HG03460 (cell line): Measurements from ENCODE around the gene ABCC3.
"Not testable (repeated sequence)": the region's sequence is repeated elsewhere in the genome, so short reads cannot be mapped to it uniquely, and the experiment has no call there.

Source experiments
- ATAC-seq: cut with Tn5 transposase; IDR thresholded peaks from one replicate; pipeline ENCODE4 v1.9.1; 2021; ENCODE audit not compliant: unreplicated experiment

Gene ABCC3

DNA sequence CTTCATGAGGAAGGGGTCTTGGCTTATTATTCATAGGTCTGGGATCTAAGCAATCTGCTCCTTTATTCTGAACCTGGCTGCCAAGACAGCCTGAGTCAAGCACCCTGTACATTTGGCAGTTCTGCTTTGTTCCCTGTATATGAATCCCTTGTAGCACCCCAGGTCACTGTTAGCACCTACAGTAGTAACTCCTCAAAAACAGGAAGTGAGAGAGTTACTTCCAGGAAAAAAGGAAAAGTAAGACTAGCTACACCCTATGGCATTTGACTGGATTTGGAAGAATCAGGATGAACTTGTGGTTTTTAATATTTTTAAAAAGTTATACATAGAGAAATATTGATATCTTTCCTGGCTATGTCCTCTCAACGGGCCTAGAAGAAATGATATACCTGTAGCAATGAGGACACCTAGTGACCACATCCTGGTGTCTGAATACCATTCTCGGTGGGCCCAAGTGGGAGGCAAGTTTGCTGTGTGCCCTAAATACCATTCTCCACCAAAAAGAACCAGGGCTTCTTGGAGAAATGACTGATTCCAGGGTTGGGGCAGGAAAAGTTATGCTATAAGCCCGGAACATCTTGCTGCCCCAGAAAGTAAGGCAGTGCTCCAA lies 63.1 kb downstream of the ABCC3 start:
- no peak for ATAC-seq

- ATAC-seq, result no peak
These were observed 64.7 kb downstream of the ABCC3 start for GRCh38 chr17:50699410-50699809.

GRCh38 chr17:50703162-50703561 lies 68.5 kb downstream of the ABCC3 start:
- no peak for ATAC-seq

DNA sequence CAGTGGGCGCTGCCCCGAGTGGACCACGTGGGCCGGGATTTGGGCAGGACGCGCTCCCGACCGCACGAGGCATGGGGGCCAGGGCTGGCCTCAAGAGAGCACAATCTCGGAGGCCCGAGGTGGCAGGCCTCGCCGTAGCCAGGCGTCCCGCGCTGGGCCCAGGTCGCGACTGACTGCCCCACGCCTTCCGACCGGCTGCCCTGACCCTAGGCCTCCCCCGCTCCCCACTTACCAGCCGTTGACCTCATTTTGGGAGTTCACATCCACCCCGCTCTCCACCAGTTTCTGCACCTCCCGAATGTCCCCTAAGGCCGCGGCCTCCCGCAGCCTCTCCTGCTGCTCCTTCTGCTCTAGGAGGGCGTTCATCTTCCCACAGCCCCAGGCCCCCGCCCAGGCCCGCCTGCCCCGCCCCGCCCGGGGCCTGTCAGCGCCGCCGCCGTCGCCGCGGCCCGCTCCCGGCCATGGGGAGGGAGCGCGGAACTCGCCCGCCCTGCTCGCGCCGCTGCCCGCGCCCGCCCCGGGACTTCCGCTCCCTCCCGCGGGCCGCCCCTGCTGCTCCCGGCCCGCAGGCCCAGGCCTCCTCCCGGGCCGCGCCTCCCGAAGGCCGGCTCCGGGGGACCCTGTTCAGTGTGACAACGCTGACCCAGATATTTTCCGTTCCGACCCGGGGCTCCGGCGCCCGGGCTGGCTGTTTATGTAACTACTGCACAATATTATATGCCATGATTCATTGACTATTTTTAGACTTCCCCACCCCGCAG lies 72.8 kb downstream of the ABCC3 start, which contains the start of gene ANKRD40:
TSS of gene ANKRD40 (minus strand) at position 626 of the 761 bp plus-strand sequence. CDS start at position 366, 260 bp downstream.
- peak; percentile 82 for ATAC-seq

DNA sequence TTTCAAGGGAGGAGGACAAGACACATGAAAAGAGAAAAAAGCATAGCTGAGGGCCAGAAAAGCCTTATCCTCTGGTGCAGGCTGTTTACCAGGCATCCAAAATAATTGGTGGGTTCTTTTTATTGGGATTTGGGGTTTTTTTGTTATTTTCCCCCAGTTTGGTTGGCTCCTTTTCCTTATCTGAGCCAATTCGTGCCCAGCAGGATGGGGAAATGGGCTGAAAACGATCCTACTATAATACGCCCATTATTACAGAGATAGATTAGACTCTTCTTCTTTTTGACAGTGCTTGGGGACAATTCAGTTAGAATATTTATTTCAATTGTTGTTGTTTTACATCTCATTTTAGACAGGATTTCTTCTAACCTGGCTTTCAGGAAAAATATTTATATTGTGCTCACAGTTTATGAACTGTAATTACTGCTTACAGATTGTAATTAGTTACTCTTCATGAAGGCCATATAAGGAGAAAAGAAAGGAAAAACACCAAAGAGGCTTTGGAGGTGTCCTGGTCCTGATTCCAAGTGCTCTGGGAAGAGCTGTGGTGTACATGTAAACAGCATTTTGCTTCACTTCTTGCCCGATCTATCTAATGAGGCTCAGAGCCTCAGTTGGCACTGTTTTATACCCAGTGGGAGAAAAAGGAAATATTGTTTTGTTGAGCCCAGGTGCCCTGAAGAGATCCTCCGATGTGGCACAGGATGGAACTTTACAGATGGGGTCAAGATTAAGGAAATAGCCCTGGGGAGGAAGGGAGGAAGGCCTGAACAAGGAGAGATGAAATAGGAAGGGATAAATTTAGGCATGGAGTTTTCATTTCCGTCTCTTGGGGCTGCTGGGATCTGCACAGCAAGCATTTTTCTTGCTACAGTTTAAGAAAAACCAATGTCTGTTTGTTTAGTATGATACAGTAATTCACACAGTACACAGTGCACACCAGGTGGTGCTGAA lies 73.6 kb downstream of the ABCC3 start:
- no peak for ATAC-seq

- not testable (repeated sequence) for ATAC-seq
These were observed 74.4 kb downstream of the ABCC3 start for GRCh38 chr17:50709053-50709452.

DNA sequence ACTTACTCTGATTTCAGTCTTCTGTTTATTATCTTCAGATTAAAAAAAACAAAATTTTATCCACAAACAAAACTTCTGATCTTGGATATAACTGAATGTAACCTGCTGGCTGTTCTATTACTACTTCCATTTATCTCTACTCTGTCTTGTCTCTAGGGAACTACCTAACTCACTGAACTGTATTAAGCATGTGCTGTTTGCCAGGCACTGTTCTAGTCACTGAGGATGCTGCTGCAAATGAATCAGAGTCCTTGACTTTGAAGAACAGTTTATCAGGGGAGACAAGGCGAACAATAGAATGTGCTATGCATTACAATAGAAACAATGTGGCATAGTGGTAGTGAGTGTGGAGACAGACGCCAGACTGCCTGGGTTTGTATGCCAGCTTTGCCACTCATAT lies 75.3 kb downstream of the ABCC3 start:
- ATAC-seq, result no peak

GRCh38 chr17:50710650-50711049 lies 76.0 kb downstream of the ABCC3 start:
- no peak for ATAC-seq

GRCh38 chr17:50712641-50713040 lies 78.0 kb downstream of the ABCC3 start:
- ATAC-seq, result no peak

GRCh38 chr17:50715471-50715870 lies 80.8 kb downstream of the ABCC3 start:
- no peak for ATAC-seq

- ATAC-seq, result peak; percentile 91
These were observed 84.7 kb downstream of the ABCC3 start, which contains the start of gene LUC7L3 for GRCh38 chr17:50719144-50719923. TSS of gene LUC7L3 (plus strand) at chr17:50719603. CDS start at chr17:50719733, 130 bp downstream.

DNA sequence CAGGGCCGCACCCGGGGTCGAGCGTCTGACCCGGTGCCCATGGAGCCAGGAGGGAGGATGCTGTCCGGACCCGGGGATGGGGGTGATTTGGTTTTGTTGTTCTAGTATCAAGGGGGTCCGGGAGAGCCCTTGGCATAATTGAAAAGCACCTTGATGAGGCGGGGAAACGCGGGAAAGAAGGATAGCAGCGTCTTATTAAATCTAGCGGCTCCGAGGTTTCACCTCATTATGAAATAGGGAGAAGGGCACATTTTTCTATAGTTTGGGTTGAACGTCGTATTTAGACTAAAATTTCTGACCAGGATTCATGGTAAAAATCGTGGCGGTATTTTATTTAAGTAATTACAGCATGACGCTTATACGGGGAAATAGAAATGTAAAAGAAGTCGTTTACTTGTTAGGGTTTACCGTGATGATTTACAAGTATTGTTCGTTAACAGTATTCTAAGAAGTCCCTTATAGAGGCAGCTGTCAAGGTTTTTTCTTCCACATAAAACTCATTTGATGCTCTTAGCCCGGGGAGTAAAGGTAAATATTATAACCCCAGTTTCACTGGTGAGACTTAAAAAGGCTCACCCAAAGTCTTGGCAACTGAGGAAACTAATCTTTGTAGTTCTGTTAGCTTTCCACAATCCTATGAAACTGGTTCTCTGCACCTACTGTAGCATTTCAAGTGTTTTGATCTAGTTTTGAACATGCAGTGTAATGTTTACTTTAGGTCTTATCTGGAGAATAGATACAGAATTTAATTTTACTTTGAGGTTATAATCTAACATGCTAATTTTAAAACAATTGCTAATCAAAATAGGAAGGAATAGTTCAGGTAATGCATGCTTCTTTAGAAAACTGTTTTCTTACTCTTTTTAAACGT lies 85.5 kb downstream of the ABCC3 start:
- no peak for ATAC-seq

- no peak for ATAC-seq
These were observed 86.7 kb downstream of the ABCC3 start for GRCh38 chr17:50721194-50722010.

DNA sequence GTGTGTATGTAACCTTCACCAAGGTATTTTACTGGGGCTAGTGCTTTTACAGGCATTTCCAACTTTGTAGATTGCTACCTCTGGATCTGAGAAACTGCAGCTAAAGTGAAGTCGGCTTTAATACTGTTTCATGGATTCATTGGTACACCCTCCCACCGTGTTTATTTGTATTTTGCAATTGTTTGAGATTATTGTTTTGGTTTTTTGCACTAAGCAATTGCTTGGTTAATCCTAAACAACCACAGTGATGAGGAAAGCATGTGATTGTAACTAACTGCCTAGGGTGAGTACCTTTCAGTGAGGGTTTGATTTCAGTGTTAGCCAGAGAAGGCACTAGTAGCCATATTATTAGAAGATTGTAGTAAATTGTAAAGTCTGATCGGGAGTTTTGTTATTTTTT lies 88.1 kb downstream of the ABCC3 start:
- ATAC-seq, result no peak

- not testable (repeated sequence) for ATAC-seq
These were observed 89.9 kb downstream of the ABCC3 start for GRCh38 chr17:50724622-50725021.

- no peak for ATAC-seq
These were observed 91.3 kb downstream of the ABCC3 start for GRCh38 chr17:50725769-50726655.

GRCh38 chr17:50728112-50728429 lies 93.4 kb downstream of the ABCC3 start:
- no peak for ATAC-seq
